ENCODE results near the gene CABP5.

DNA sequence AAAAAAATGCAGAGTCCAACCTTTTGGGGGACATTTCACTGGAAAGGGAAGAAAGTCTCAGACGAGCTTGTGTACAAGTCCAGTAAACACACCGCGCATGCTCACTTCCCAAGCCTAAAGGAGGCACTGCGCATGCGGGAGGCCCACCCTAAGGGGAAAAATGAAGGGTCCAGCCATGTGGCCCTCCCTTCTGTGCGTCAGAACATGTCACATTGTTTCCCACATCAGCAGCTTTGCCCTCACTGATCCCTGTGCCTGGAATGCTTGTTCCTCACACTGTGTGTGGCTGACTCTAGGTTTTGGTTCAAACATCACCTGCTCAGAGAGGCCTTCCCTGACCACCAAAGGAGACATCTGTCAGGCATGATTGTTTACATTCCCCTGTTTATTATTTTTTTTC lies 45.1 kb downstream of the CABP5 start:
- TF ChIP-seq, protein P1, sequence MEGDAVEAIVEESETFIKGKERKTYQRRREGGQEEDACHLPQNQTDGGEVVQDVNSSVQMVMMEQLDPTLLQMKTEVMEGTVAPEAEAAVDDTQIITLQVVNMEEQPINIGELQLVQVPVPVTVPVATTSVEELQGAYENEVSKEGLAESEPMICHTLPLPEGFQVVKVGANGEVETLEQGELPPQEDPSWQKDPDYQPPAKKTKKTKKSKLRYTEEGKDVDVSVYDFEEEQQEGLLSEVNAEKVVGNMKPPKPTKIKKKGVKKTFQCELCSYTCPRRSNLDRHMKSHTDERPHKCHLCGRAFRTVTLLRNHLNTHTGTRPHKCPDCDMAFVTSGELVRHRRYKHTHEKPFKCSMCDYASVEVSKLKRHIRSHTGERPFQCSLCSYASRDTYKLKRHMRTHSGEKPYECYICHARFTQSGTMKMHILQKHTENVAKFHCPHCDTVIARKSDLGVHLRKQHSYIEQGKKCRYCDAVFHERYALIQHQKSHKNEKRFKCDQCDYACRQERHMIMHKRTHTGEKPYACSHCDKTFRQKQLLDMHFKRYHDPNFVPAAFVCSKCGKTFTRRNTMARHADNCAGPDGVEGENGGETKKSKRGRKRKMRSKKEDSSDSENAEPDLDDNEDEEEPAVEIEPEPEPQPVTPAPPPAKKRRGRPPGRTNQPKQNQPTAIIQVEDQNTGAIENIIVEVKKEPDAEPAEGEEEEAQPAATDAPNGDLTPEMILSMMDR (conservative IDR thresholded peaks at IDR 0.05; ENCODE audit: low read depth, low read length) = no peak
- TF ChIP-seq EZH2 (IDR thresholded peaks at IDR 0.05; ENCODE audit: low read length, unreplicated experiment) = no peak
